ELR (cell line): ENCODE results near the gene KATNAL2.
A peak's percentile ranks its signal among the peaks of the same experiment; 100 is the strongest.

ENCODE experiments used
- DNase-seq: peaks from one replicate; pipeline ENCODE4 v3.0.0-alpha.2; 2015; ENCODE audit warnings: low read depth

Gene KATNAL2, protein sequence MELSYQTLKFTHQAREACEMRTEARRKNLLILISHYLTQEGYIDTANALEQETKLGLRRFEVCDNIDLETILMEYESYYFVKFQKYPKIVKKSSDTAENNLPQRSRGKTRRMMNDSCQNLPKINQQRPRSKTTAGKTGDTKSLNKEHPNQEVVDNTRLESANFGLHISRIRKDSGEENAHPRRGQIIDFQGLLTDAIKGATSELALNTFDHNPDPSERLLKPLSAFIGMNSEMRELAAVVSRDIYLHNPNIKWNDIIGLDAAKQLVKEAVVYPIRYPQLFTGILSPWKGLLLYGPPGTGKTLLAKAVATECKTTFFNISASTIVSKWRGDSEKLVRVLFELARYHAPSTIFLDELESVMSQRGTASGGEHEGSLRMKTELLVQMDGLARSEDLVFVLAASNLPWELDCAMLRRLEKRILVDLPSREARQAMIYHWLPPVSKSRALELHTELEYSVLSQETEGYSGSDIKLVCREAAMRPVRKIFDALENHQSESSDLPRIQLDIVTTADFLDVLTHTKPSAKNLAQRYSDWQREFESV

DNA sequence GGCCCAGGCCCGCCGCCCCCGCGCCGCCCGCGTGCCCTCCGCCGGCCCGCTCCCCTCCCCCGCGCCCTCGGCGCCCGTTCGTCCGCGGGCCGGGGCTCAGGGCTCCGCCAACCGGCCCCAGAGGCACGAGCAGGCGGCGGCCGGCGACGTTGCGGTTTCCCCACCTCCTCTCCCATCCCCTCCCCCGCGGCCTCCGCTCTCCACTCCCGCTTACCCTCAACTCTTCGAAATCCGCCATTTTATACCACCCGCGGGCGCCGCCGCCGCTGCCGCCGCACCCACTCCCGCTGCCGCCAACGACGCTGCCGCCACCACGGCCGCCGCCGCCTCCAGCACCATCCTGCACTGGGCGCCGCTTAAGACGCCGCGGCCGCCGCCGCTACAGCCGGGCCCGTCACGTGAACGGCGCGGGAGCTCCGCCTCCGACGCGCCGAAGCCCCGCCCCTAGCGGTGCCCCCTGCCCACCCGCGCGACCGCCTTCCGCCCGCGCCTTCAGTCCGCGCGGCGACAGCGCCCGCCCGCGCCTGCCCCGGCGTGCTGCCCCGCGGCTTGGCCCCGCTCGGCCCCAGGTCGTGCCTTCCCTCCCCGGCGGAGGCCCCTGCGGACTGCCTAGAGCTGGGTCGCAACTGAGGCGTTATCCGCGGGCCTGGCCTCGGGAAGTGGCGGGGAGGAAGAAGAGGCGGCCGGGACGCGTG is at the start of gene KATNAL2, which contains the start of gene PIAS2:
Gene KATNAL2 (plus strand): TSS at position 495 of the 695 bp plus-strand sequence. CDS start 29,271 bp downstream, outside the sequence.
Gene PIAS2 (minus strand): TSS at position 400 of the 695 bp plus-strand sequence. CDS start 162 bp downstream, at position 238.
- DNase-seq = peak; percentile 78

DNA sequence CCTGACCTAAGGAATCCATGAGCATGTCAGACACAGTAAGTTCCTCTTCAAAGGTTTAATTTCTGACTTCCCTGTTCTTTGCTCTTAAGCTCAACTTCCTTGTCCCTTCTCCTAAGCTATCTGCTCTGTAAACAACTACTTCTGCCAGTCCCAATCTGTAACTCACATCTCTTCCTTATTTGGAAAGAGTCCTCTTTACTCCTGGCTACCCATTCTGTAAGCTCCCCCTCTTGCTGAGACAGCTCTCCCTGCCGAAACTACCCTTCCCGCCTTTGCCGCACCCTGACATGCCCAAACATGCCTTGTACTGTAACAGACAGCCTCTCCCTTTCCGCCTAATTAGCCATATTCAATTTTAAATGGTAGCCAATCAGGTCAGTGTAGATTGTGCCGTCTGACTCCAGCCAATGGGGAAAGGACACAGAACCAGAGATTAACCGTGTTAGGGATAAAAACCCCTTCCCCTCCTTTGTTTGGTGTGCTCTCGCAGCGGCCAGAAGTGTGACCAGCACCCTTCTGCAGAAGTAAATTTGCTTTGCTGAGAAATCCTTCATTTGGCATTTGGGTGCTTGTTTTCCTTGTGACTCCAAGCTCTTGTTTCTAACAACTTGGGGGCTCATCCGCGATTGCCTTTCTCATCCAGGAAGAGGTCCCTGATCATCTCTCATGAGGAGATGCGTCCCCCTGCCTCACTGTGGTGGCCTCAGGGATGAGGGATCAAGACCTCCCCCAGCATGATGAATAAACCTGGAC is 49.1 kb upstream of the KATNAL2 start:
- no peak for DNase-seq

DNA sequence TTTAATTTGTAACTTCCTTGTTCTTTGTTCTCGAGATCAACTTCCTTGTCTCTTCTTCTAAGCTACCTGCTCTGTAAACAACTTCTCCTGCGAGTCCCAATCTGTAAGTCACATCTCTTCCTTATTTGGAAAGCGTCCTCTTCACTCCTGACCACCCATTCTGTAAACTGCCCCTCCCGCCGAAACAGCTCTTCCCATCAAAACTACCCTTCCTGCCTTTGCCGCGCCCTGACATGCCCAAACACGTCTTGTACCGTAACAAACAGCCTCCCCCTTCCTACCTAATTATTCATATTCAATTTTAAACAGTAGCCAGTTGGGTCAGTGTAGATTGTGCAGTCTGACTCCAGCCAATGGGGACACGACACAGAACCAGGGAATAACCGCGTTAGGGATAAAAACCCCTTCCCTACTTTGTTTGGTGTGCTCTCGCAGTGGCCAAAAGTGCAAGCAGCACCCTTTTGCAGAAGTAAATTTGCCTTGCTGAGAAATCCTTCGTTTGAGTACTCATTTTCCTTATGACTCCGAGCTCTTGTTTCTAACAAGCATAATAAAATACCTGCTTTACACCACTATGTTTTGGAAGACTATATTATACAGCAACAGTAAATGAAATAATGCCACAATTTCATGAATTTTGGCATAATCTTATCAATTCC is 39.9 kb upstream of the KATNAL2 start:
- DNase-seq = no peak

DNA sequence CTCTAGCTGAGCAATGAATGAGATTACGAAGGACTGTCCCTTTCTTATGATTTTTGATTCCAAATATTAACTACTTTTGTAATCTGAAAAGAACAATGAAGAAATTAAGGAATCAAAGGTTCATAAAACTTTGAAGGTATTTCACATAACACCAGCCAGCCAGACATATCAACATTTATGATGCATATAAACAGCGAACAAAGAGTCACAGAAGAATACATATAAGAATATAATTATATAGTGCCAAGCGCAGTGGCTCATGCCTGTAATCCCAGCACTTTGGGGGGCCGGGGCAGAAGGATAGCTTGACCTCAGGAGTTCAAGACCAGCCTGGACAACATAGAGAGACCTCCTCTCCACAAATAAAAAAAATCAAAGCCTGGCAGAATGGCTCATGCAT is 34.2 kb upstream of the KATNAL2 start:
- DNase-seq = no peak

DNA sequence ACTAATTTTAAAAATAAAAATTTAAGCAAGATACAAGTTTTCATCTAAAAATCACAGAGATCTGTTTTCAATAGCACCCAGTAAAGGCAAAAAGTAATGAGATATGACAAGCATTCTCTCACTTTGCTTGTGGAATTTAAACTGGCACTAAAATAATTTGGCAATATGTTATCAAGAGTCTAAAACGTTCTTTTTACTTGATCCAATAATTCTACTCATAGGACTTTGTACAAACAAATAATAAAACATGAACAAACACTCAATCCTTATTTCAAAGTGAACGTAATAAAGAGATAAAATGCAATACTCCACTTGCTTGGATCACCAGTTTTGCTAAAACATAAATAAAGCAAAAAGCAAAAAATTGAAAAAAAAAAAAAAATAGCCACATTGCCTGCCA is 30.5 kb upstream of the KATNAL2 start:
- DNase-seq = no peak

DNA sequence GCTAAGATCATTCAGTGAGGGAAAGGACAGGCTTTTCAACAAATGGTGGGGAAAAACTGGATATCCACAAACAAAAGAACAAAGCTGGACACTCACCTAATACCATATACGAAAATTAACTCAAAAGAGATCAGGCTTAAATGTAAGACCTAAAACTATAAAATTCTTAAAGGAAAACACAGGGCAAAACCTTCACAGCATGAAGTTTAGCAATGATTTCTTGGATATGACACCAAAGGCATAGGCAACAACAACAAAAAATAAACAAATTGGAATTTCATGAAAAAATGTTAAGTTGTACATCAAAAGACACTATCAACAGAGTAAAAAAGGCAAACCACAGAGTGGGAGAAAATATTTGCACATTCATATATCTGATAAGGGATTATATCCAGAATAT is 28.4 kb upstream of the KATNAL2 start:
- no peak for DNase-seq

DNA sequence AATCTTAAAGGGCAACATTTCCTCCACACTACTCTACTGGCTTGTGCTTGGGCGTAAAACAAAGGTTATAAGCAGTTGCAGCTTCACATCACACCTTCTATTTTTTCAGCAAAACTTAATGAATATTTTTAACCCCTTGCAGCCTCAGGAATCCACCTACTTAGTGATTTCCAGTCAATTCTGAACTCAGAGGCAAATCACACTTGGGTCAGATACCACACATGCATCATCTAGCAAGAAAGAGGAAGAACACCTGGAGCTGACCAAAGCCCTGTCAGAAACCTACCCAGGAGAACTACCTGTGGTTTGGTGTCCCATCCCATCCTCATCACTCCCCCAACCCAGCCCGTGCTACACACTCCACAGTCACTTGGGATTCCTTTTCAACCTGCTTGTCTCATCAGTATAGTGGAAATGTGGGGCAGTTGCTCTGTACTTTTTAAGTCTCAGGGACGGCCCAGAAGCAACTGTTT is 25.6 kb upstream of the KATNAL2 start:
- no peak for DNase-seq

DNA sequence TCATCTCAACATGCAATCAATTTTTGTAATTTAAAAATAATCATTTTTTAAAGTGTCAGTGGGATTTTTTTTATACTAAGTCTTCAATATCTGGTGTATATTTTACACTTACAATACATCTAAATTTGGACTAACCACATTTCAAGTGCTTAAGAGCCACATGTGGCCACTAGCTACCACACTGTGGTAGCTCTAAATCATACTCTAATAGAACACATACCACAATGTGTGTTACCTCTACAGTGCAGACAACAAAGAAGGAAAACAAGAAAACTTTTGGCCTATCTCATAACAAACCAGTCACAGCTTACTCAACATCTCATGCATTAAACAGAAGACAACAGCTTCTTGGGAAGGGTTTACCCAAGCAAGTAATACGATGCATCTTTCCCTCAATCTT is 24.6 kb upstream of the KATNAL2 start:
- DNase-seq = no peak

DNA sequence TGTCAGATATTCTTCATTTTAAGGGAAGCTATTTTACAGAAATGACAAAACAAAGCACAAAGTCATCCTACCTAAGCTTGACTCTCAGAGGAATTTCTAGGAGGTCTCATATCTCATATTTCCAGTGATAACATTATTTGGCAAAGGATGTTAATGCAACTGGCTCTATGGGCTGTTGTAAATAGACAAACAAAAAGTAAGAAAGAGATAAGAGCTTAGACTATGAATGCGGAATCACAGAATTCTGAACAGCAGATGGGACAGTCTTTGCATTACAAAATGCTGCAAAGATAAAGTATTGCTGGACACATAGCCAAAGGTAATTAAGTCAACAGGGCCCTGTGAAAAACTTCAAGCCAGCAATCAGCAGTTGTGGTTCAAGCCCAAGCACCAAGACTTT is 24.0 kb upstream of the KATNAL2 start:
- no peak for DNase-seq

DNA sequence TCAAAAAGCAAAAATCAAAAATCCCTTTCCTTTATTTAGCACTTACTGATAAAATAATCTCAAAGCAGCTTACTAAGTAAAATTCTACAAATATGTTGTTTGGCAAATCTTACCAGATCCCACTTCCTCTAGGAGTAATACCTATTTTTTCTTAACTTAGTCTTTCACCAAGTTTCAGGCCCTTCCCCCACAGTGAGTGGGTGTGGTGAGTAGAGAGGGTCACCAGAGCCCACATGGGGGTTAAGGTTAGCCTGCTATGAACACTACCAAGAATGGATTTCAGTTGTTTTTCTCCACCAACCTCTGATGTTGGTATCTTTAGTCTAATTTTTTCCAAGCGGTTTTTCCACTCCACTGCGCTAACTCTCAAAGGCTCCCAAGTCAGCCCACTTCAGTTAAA is 23.3 kb upstream of the KATNAL2 start:
- DNase-seq = no peak

DNA sequence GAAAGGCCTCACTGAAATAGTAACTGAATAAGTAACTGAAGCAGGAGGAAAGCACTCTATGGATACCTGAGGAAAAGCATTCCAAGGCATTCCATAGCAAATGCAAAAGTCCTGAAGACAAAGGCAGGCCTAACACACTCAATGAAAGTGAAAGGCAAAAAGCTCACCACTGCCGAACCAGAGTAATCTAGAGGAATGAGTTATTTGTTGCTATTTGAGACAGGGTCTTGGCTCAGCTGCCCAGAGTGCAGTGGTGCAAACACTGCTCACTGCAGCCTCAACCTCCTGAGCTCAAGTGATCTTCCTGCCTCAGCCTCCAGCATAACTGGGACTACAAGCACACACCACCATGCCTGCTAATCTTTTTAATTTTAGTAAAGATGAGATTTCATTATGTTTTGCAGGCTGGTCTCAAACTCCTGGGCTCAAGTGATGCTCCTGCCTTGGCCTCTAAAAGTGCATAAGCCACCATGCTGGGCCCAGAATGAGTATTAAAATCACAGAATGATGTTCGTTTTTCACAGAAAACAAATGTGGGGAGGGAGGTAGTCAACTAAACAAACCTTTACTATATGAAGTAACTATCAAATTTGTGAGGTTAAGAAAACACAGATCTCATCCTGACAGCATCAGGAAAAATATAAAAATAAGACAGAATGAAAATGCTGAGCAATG is 18.0 kb upstream of the KATNAL2 start:
- DNase-seq = no peak

DNA sequence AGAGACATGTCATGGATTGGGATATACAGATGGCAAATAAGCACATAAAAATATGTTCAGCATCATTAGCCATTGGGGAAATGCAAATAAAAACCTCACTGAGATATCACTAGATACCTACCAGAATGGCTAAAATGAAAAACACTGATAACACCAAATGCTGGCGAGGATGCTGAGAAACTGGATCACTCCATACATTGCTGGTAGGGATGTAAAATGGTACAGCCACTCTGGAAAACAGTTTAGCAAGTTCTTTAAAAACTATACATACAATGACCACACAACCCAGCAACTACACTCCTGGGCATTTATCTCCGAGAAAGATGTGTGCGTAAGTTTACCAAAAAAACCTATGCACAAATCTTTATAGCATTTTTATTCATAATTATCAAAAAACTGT is 14.0 kb upstream of the KATNAL2 start:
- DNase-seq = no peak

DNA sequence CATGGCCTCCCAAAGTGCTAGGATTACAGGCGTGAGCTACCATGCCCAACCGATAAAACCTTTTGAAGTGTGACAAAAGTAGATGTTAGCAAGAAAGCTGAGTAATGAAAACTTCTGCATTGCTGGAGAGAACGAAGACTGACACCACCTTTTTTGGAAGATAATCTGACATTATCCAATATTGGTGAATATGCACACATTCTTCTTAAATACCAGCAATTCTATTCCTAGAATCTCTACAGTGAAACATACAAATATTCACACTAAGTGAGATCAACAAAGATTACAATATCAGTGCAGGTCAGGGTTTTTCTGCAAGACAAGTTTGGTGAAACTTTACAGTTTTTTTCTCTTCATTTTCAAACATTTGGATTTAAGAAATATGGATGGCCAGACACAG is 7.9 kb upstream of the KATNAL2 start:
- no peak for DNase-seq

DNA sequence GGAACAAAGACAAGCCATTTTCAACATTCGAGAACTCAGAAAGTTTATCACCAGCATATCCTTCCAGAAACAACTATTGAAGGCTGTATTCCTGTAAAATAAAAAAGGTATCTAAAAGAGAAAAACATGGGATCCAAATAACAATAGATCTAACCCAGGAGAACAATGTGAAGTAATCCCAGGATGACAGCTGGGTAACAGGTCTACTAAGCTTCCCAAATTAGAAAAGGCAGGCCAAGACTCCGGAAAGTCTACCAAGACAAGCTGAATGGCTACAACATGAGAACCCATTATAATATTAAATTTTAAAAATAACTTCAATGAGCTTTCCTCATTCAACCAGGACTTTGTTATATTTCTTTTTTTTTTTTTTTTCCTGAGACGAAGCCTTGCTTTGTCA is 6.5 kb upstream of the KATNAL2 start:
- DNase-seq = no peak

DNA sequence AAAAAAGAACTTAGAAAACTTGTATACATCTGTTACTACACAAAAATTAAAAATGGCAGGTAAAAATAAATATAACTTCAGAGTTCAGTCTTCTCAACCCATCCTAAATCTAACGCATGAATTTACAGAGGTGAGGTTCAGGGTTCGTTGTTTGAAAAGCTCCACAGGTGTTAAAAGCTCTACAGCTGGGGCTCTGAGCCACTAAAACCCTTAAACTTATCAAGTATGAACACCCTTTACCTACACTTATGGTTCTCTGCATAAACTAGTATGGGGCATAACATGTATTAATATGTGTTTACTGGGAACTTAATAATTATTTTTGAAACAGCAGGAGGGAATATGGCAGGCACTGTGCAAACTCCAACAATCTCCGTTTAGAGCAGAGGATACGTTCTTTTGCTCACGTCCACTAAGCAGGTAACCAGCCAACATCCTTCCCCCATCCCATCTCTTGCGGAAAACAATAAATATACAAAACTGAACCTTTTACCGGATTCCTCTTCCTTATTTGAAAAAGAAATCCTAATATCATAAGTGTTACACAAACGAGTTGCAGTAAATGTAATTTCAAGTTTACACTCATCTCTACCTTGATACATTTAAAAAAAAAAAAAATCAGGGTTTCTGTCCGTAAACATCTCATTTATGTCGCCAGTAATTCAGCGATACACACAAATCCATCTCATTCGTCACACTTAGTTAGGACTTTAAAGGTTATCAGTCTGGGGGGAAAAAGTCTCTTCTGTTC is 1.4 kb upstream of the KATNAL2 start:
- DNase-seq = peak; percentile 10

DNA sequence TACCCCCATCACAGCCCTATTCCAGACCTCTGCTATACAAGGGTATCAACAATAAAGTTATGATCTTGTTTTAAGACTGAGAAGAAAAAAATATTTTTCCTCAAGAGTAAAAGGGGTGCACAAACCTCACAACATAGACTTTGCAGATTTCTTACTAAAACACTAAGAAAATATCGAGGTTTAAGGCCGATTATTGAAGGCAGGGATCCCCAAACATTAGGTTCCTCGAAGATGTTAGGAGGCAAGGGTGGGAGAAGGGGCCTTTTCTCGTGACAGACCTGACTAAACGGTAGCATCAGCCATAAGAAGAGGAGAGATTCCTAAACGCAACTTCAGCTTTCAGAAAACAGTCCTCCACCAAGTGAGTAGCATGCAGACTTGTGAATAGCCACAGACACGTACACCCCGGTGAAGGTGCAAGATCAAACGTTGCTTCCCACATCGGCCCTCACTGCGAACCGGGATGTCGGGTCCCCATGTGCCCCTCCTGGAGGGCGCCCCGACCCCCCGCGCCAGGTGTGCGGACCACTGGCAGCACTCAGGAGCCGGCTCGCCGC is 773 bp upstream of the KATNAL2 start:
- DNase-seq = peak; percentile 51

DNA sequence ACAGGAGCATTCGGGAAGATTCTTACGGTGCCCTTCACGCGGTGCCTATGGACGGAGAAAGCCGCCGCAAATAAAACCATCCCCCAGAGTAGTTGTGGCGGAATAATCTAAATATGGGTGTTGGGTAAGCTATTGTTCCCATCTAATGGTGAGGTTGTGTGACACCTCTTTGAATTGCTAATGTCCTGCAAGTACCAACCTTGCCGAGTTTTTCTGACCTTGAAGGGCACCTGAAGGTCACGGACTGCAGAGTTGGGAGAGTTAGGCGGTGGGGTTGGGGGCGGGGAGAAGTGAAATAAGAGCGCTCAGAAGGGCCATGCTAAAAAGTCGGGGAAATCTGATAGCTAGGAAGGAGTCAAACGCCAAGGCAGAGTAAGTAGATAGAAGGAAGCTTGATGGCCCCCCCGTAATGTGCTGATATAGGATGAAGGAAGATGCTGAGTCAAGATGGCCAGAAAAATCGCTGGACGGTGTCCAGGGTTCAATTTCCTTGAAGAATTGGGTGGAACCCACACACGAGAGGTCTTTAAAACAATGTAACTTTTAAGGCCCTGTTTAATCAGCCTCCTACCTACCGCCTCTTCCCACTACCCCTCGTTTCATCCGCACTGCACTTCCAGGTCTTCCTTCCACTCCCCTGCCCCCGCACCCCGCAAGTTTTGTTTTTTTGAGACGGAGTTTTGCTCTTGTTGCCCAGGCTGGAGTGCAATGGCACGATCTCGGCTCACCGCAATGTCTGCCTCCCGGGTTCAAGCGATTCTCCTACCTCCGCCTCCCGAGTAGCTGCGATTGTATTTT is 600 bp downstream of the KATNAL2 start:
- peak; percentile 43 for DNase-seq

DNA sequence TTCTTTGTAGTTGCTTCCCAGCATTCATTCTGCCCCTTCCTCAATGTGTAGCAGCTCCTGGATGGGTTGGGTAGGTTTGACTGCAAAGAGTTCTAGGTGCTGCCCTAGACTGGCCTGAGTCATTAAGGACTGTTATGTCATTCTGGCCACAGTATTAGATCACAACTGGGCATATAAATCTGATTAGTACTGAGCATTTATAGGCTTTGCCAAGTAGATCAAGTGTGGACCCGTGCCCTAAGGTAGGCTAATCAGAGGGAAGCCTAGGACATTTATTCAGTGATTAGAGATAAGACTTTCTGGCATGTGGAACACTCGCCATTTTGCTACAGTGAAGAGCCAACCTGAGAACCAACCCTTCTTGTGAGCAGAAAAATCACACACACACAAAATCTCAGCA is 2.7 kb downstream of the KATNAL2 start:
- DNase-seq = peak; percentile 4

DNA sequence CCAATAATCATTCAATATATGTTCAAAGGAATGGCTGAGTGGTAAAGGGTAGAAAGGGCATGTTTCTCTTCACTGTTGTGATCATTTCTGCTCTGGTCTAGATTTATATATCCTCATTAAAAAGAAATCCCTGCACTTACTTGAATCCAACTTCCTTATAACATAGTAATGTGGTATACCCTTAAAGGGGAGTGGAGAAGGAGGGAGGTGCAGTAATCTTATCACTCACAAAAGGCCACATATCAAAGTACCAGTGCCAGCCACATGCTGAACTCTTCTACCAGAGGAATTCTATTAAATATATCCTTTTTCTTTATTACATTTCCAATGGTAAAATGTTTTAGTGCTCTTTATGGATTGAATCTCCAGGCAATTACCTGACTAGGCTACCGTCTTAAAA is 3.3 kb downstream of the KATNAL2 start:
- no peak for DNase-seq
